Activated naive CD8-positive, alpha-beta T cell treated with anti-CD3 and anti-CD28 coated beads, Interleukin-2, amount 50 U/mL, for 24 hours (primary cell): ENCODE measurements around the gene VSIG2.

Experiments used
- ATAC-seq: fragments of 150-1000 bp; cut with Tn5 transposase; one replicate; pipeline ENCODE4 v1.10.0; 2021
- DNase-seq: peaks from one replicate; pipeline ENCODE4 v3.0.0; 2021
- H3K27ac Mint-ChIP-seq: one replicate; pipeline ENCODE4 v1.8.0; 2021; ENCODE audit warnings: mild to moderate bottlenecking, mixed read lengths
- H3K27me3 Mint-ChIP-seq: one replicate; pipeline ENCODE4 v1.8.0; 2021; ENCODE audit warnings: mixed read lengths
- H3K36me3 Mint-ChIP-seq: one replicate; pipeline ENCODE4 v1.8.0; 2021; ENCODE audit warnings: low read depth, mixed read lengths
- H3K4me1 Mint-ChIP-seq: one replicate; pipeline ENCODE4 v1.8.0; 2021; ENCODE audit warnings: mixed read lengths
- H3K4me3 Mint-ChIP-seq: one replicate; pipeline ENCODE4 v1.8.0; 2021; ENCODE audit warnings: mild to moderate bottlenecking, moderate library complexity, mixed read lengths
- H3K9me3 Mint-ChIP-seq: one replicate; pipeline ENCODE4 v1.8.0; 2021; ENCODE audit warnings: mixed read lengths

The VSIG2 gene, protein sequence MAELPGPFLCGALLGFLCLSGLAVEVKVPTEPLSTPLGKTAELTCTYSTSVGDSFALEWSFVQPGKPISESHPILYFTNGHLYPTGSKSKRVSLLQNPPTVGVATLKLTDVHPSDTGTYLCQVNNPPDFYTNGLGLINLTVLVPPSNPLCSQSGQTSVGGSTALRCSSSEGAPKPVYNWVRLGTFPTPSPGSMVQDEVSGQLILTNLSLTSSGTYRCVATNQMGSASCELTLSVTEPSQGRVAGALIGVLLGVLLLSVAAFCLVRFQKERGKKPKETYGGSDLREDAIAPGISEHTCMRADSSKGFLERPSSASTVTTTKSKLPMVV

DNA sequence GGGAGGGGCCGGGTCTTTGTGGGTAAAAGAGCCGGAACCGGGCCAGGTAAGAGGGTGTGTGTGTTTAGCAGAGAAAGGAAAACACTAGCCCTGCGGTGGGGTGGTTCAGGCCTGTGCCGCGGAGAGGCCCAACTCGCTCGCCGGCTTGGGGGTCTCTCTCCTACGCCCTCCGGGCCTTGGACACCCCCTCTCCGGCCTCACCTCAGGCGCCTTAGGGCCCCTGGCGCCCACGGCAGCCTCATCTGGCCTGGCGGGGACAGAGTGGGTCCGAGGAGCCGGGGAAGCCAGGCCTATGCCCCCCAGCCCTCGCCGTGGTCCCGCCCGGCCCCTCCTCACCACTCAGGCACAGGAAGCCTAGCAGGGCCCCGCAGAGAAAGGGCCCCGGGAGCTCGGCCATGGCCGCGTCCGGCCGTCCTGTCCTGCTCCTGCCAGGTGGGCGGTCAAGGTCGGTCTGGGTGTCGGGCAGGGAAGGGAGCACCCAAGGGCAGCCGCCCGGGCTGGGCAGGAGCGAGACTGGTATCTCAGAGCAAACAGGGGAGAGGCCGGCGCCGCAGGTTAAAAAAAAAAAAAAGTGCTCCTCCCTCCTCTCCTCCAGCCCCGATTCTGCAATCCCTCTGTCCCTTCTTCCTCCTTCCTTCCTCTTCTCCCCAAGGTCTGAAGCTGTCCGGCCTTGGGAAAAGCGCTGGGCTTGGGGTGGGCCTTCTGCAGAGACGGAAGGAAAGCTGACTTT, at the start of gene VSIG2:
VSIG2 (minus strand) TSS at position 515 of the 730 bp plus-strand sequence; CDS start at position 397, 118 bp downstream.
- H3K9me3 Mint-ChIP-seq: no peaks in the 10 kb centered on the region
- peaks cover 15% of the 10 kb centered on the region for H3K4me1 Mint-ChIP-seq
- no peak for ATAC-seq
- no peaks in the 10 kb centered on the region for H3K36me3 Mint-ChIP-seq
- H3K4me3 Mint-ChIP-seq: peak within 1 kb of the TSS; percentile 58
- H3K27me3 Mint-ChIP-seq: peaks cover 11% of the 10 kb centered on the region
- H3K27ac Mint-ChIP-seq: peak within 1 kb of the TSS; percentile 35
- no peak for DNase-seq

GRCh38 chr11:124801014-124801413, 49.0 kb upstream of the VSIG2 start:
- H3K4me3 Mint-ChIP-seq: peak overlapping the region; percentile 81
- peak overlapping the region; percentile 86 for H3K27ac Mint-ChIP-seq
- H3K4me1 Mint-ChIP-seq: peaks cover 41% of the 10 kb centered on the region
- H3K27me3 Mint-ChIP-seq: no peaks in the 10 kb centered on the region
- peak; percentile 16 for ATAC-seq
- DNase-seq: no peak
- no peaks in the 10 kb centered on the region for H3K9me3 Mint-ChIP-seq
- peaks cover 7% of the 10 kb centered on the region for H3K36me3 Mint-ChIP-seq

DNA sequence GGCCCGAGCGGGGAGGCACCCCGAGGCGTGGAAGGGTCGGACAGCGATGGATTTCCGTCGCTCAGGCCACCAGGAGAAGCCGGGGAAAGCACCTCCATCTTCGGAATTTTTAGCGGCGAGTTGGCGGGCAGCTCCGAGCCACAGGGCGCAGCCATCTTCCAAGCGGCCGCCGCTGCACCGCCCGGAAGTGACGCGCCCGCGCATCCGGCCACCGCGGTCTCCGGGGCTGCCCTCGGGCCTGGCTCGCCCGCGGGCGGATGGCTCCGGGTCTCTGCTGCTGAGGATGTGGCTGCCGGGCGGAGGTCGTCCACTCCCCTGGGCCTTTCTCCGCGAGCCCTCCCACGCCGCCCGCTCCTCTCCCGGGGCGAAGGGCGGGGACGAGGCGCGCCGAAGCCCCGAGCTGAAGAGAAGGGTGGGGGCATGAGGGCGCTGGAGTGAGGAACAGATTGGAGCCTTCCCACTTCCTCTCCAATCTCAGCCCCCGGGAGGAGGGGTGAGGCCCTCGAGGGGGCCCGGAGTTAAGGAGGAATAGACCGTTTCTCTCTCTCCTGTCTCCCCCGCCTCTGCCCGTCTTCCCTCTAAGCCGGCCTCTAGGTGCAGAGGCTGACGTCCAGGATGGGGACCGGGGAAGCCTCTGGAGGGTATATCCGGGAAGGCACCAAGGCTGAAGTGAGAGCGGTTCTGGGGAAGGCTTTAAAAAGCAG, 48.3 kb upstream of the VSIG2 start, which contains the start of gene MSANTD2:
MSANTD2 (minus strand) TSS at position 181 of the 704 bp plus-strand sequence; CDS start at position 155, 26 bp downstream.
- H3K9me3 Mint-ChIP-seq: no peaks in the 10 kb centered on the region
- H3K36me3 Mint-ChIP-seq: peaks cover 7% of the 10 kb centered on the region
- peak within 1 kb of the TSS; percentile 87 for H3K4me3 Mint-ChIP-seq

DNA sequence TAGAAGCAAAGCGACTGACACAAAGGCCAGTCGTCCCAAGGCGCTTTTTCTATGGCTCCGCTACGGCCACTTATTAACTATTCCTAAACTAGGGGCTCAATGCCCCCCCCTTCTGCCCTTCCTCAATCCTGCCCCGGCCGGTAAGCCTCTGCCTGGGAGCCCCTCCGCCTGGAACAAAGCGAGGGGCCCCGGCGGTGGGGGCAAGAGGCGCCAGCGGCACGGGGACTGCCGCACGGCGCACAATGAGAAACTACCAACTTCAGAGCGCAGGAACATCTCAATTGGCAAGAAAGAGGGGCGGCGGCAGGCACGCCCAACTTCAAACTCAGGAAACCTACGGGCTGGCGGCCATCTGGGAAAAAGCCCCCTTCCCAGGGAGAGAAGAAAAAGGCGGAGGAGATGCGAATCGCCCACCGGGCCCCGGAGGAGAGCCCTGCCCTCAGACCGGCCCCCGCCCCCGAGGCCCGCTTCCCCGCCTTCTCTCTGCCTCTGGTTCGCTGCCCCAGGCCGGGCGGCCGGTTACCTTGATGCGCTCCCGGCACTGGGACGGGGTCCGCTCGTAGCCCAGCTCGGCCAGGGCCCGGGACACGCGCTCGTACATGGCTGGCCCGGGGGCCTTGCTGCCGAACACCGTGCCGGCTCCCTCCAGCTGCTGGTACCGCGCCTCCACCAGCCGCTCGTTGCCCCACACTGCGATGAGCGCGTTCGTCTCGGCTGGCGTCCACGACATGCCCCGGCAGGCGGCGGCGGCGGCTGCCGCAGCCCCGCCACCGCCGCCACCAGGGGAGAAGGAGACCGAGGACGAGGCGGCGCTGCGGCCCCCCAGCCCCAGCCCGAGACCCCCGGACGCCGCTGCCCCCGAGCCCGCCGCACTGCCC, 47.5 kb upstream of the VSIG2 start:
- Mint-ChIP-seq H3K27me3 (no peaks in the 10 kb centered on the region), H3K27ac (peak overlapping the region; percentile 79), H3K9me3 (no peaks in the 10 kb centered on the region), H3K4me3 (peak overlapping the region; percentile 87), H3K4me1 (peaks cover 41% of the 10 kb centered on the region), H3K36me3 (peaks cover 7% of the 10 kb centered on the region)
- ATAC-seq (peak; percentile 38), DNase-seq (peak; percentile 51)

More for the DNA sequence above, 48.3 kb upstream of the VSIG2 start, which contains the start of gene MSANTD2:
- peak; percentile 87 for DNase-seq
- ATAC-seq: peak; percentile 92
- Mint-ChIP-seq H3K27me3 (no peaks in the 10 kb centered on the region), H3K27ac (peak within 1 kb of the TSS; percentile 86), H3K4me1 (peaks cover 41% of the 10 kb centered on the region)

GRCh38 chr11:124798991-124799347, 46.9 kb upstream of the VSIG2 start:
- no peak for DNase-seq

DNA sequence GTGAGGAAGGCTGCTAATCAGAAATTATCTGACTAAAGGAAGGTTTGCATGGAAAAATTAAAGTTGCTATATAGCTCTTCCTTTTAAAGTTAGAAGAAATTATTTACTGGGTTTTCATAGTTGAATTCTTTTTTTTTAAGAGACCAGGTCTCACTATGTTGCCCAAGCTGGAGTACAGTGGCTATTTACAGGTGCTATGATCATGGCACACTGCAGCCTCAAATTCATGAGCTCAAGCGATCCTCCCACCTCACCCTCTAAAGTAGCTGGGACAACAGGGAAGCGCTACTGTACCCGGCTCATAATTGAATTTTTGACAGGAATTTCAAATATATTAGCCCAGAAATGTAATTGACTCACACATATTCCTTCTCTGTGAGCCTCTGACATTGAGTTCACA, 44.3 kb upstream of the VSIG2 start:
- DNase-seq (no peak), ATAC-seq (no peak)
- Mint-ChIP-seq H3K27ac (no peak overlapping the region), H3K9me3 (no peaks in the 10 kb centered on the region), H3K4me3 (no peak overlapping the region), H3K4me1 (peaks cover 50% of the 10 kb centered on the region), H3K27me3 (no peaks in the 10 kb centered on the region), H3K36me3 (peaks cover 7% of the 10 kb centered on the region)

More at GRCh38 chr11:124798991-124799347, 46.9 kb upstream of the VSIG2 start:
- Mint-ChIP-seq H3K9me3 (no peaks in the 10 kb centered on the region), H3K4me3 (peak overlapping the region; percentile 87), H3K27ac (peak overlapping the region; percentile 79), H3K36me3 (peaks cover 7% of the 10 kb centered on the region), H3K4me1 (peaks cover 41% of the 10 kb centered on the region), H3K27me3 (no peaks in the 10 kb centered on the region)
- no peak for ATAC-seq

DNA sequence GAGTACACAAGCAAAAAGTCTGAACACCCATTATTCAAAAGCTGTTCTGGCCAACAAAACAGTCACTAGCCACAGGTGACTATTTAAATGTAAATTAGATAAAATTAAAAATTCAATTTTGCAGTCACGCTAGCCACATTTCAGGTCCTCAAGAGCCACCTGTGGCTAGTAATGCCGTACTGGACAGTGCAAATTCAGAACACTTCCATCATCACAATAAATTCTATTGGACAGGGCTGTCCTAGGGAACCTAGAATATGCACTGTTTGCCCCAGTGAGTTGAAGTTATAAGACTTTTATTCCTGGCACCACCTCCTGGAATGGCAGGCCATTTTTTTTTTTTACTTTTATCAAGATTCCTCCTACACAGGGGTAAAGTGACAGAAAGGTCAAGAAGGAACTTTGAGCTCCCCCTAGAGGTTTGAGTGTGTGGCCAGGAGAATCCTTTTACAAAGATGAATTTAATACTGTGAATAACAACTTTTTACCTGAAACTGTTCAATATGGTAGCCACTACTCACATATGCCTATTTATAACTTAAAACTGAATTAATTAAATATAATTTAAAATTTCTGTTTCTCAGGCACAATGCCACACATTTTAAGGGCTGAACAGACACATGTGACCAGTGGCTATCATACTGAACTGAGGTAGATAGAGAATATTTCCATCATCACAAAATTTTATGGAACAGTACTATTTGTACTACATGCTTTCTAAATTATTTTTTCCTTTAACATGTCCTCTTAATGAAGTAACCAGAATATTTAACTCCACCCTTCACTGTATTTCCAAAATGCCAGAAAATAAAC, 41.6 kb upstream of the VSIG2 start:
- no peak overlapping the region for H3K4me3 Mint-ChIP-seq
- H3K27me3 Mint-ChIP-seq: no peaks in the 10 kb centered on the region
- H3K36me3 Mint-ChIP-seq: peaks cover 5% of the 10 kb centered on the region
- peak; percentile 14 for DNase-seq
- peak; percentile 73 for ATAC-seq
- H3K9me3 Mint-ChIP-seq: no peaks in the 10 kb centered on the region
- H3K27ac Mint-ChIP-seq: no peak overlapping the region
- peaks cover 37% of the 10 kb centered on the region for H3K4me1 Mint-ChIP-seq

DNA sequence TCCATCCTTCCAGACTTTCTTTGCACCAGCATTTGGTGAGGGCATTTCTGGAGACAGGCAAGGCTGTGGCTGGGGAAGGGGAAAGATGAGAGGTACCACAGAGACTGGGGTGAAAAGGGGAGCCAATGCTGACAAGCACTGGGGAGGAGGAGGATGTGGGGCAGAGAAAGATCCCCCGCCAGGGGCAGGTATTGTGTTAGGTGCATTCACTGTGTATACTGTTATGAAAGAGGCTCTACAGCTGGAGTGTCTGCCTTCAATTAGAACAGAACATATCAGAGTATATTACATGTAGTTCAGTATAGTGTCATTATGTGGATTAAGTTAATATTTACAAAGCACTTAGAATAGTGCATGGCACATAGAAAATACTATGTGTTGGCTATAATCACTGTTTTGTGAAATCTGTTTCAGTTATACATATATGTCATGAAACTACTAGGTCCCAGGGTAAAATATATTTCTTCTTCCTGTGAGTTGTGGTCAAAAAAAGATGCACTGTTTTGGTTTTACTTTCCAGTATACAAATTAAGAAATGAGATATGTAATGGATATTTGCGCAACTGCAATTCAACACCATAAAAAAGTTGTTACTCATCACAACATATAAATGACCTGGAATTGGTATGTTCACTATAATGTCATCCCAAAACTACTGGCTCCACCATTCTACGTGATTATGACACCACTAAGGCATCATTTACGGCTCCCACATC, 39.7 kb upstream of the VSIG2 start:
- no peak for ATAC-seq
- H3K27ac Mint-ChIP-seq: no peak overlapping the region
- H3K9me3 Mint-ChIP-seq: no peaks in the 10 kb centered on the region
- no peak for DNase-seq
- no peaks in the 10 kb centered on the region for H3K36me3 Mint-ChIP-seq
- no peak overlapping the region for H3K4me3 Mint-ChIP-seq
- H3K27me3 Mint-ChIP-seq: no peaks in the 10 kb centered on the region
- H3K4me1 Mint-ChIP-seq: peaks cover 21% of the 10 kb centered on the region

GRCh38 chr11:124788521-124788920, 36.5 kb upstream of the VSIG2 start:
- peaks cover 15% of the 10 kb centered on the region for H3K4me1 Mint-ChIP-seq
- no peak for ATAC-seq

GRCh38 chr11:124784051-124784450, 32.0 kb upstream of the VSIG2 start:
- Mint-ChIP-seq H3K27me3 (no peaks in the 10 kb centered on the region), H3K36me3 (peaks cover 1% of the 10 kb centered on the region), H3K9me3 (no peaks in the 10 kb centered on the region), H3K4me3 (no peak overlapping the region), H3K27ac (no peak overlapping the region), H3K4me1 (no peaks in the 10 kb centered on the region)
- DNase-seq: no peak
- ATAC-seq: no peak

More at GRCh38 chr11:124788521-124788920, 36.5 kb upstream of the VSIG2 start:
- DNase-seq: no peak
- no peaks in the 10 kb centered on the region for H3K36me3 Mint-ChIP-seq
- no peak overlapping the region for H3K4me3 Mint-ChIP-seq
- no peaks in the 10 kb centered on the region for H3K27me3 Mint-ChIP-seq
- no peak overlapping the region for H3K27ac Mint-ChIP-seq
- no peaks in the 10 kb centered on the region for H3K9me3 Mint-ChIP-seq

DNA sequence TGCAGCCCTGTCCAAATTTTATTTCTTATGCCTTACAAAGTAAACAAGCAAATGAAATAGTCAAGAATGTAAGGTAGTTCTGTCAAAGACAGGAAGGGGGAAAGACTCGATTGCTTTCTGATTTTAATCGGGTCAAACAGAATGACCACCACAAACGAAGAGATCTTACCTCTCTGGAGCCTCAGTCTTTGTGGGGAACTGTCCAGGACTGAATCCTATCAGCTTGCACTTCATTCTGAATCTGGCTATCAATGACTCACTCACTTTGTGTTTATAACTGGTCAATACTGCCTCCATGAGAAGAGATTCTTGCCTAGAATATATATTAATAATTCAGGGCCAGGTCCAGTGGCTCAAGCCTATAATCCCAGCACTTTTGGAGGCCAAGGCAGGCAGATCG, 30.9 kb upstream of the VSIG2 start:
- Mint-ChIP-seq H3K27ac (no peak overlapping the region), H3K4me1 (peaks cover 3% of the 10 kb centered on the region), H3K36me3 (peaks cover 1% of the 10 kb centered on the region), H3K27me3 (no peaks in the 10 kb centered on the region), H3K4me3 (no peak overlapping the region), H3K9me3 (no peaks in the 10 kb centered on the region)
- ATAC-seq (no peak), DNase-seq (no peak)

GRCh38 chr11:124779568-124779967, 27.5 kb upstream of the VSIG2 start:
- Mint-ChIP-seq H3K9me3 (no peaks in the 10 kb centered on the region), H3K4me3 (no peak overlapping the region), H3K27me3 (no peaks in the 10 kb centered on the region), H3K27ac (no peak overlapping the region), H3K36me3 (peaks cover 9% of the 10 kb centered on the region), H3K4me1 (peaks cover 14% of the 10 kb centered on the region)
- DNase-seq: no peak
- no peak for ATAC-seq

DNA sequence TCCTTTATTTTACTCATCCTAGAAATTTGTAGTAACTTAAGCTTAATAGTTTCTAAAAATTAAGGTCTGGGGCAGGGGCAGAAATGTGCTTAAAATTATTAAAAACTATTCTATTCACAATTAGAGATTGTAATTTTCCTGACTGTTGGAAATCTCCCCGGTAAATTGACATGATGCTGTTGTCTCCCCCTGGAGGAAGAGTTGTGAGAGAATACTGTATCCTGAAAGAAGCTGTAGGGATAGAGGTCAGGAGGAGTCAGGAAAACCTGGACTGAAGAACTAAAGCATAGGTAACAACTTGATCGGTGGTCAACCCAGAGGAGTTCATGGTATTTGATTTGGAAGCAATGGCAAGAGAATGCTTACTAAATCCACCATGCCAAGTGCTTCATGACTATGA, 26.2 kb upstream of the VSIG2 start:
- Mint-ChIP-seq H3K27me3 (no peaks in the 10 kb centered on the region), H3K9me3 (no peaks in the 10 kb centered on the region), H3K4me3 (no peak overlapping the region), H3K27ac (no peak overlapping the region), H3K4me1 (peaks cover 14% of the 10 kb centered on the region), H3K36me3 (peaks cover 9% of the 10 kb centered on the region)
- DNase-seq: no peak
- no peak for ATAC-seq
